ENCODE measurements around the gene GREM1. TPM values are rescaled to one million over a fixed set of nuclear protein-coding genes. Genes with fewer than 3 reads are reported as not detected.

The GREM1 gene
- total RNA-seq, 1 experiment from 2014 or later = 0.75 TPM

DNA sequence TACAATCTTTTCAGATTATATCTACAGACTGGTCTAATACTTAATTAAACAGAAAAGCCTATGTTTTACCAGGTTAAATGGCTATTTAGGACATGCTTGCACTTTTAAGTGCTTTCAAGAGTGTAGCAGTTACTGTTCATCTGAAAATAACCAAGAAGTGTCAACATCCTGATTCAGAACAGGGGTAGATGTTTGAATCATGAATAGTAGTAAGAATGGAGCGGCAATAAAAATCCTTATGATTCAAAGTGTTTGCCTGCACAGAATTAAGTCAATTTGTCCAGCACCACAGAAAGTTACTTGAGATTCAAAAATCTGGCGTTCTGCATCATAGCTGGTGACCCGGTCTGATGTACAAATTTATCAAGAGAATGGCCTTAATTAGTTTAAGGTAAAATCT lies 48.3 kb downstream of the GREM1 start:
- in situ Hi-C loops (cut with HindIII; ENCODE audit: low sequenced_read_pairs) = no loop called here

DNA sequence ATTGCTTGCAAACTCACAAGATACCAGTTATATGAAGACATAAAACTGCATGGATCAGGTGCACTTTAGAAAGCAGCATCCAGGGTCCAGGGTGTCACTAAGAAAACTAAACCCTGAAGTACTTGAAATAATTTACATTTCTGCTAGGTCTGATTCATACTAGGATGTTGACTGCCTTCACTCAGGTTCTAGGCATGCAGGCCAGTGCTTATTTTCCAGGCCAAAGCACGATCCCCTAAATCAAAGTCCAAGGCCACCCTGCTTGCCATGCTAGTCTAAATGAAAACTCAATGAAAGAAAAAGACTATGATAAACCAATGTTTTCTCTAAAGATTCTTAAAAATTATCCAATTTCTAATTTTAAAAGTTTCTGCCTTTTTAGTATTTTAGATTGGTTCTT lies 49.4 kb downstream of the GREM1 start:
- in situ Hi-C loops (cut with HindIII; ENCODE audit: low sequenced_read_pairs) = no loop called here
- DNase-seq (ENCODE audit: low spot score) = no peak

More for the DNA sequence above, 48.3 kb downstream of the GREM1 start:
- DNase-seq (ENCODE audit: low spot score) = no peak

DNA sequence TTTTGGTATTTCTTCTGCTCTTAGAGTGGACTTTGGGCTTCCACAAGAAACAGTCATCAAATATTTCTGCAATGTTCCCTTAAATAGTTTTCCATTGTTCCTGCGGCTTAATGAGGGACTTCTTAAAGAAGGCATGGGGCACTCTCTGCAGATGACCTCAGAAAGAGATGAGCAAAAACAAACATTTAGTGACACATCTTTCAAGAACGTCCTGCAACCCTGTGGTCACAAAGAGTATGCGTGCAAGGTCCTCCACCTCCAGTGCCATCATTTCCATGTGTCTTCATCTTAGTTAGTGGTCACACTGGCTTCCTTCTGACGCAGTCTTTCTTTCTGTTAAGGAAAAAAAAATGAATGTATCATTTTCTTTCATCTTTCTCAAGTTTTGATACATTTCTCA lies 56.2 kb downstream of the GREM1 start:
- in situ Hi-C loops (cut with HindIII; ENCODE audit: low sequenced_read_pairs) = no loop called here
- no peak for DNase-seq (ENCODE audit: low spot score)

DNA sequence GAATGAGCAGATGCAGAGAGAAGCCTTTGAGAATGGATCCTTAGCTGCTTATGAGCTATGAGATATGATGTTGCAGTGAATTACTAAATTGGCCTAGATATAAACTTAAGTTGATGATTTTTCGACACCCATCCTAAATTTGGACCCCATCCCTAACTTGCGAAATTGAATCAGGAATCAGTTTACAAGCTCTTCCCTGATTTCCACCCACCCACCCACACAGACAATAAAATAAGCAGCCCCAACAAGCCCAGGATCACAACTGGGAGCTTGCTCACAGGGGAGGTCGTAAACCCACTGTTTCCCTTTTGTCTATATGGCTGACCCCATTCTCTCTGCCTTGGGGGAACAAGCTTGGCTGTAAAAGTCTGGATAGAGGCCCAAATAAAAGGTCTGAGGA lies 57.3 kb downstream of the GREM1 start:
- no peak for DNase-seq (ENCODE audit: low spot score)
- in situ Hi-C loops (cut with HindIII; ENCODE audit: low sequenced_read_pairs) = no loop called here

DNA sequence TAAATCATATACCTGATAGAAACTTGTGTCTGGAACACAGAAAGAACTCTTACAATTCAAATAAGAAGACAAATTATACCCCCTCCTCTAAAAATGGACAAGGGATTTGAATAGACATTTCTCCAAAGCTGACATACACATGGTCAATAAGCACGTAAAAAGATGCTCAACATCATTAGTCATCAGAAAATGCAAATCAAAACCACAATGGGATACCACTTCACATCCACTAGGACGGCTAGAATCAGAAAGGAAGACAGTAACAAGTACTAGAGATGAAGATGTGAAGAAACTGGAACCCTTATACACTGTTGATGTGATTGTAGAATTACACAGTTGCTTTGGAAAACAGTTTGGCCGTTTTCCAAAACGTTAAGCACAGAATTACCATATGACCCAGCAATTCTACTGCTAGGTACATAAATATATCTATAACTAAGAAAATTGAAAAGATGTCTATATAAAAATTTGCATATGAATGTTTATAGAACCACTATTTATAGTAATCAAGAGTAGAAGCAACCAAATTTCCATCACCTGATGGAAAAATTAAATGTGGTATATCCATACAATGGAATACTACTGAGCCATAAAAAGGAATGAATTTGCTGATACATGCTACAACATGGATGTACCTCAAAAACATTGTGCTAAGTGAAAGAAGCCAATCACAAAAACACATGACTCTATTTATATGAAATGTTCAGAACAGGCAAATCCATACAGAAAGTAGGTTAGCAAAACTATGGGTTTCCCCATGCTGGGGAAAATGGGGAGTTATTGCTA lies 60.8 kb downstream of the GREM1 start:
- in situ Hi-C loops (cut with HindIII; ENCODE audit: low sequenced_read_pairs) = no loop called here
- no peak for DNase-seq (ENCODE audit: low spot score)

DNA sequence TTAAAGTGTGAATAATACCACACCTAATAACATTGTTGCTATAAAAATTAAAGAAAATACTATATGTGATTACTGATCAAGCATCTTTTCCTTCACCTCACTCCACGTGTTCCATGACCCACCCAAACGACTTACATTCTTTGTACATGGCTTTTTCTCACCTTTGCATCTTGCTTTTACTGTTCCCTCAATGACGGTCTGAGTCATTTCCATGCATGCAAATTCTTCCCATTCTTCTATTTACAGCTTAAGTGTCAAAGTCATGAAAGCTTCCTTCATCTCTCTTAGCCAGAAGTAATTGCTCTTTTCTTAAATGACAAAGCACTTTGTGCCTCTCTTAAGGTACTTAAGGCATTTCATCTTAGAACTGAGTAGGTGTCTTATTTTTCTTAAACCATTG lies 64.0 kb downstream of the GREM1 start:
- in situ Hi-C loops (cut with HindIII; ENCODE audit: low sequenced_read_pairs) = no loop called here
- no peak for DNase-seq (ENCODE audit: low spot score)

DNA sequence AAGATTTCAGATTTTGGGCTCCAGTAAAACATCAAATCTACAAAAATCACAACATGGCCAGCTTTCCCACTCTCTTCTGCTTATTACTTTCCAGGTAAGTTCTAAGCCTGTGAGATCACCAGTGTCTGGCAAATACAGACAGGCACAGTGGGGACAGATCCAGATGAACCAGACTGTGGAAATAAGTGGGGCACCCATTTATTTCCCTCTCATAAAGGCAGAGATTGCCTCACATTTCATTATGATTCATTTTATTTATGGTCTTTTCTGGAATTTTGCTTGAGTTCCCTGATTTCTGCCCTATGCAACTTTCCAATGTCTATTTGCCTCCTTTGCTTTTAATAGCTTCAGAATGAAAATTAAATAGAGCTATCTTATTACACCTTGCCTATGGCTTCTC lies 66.8 kb downstream of the GREM1 start:
- no peak for DNase-seq (ENCODE audit: low spot score)
- in situ Hi-C loops (cut with HindIII; ENCODE audit: low sequenced_read_pairs) = no loop called here

DNA sequence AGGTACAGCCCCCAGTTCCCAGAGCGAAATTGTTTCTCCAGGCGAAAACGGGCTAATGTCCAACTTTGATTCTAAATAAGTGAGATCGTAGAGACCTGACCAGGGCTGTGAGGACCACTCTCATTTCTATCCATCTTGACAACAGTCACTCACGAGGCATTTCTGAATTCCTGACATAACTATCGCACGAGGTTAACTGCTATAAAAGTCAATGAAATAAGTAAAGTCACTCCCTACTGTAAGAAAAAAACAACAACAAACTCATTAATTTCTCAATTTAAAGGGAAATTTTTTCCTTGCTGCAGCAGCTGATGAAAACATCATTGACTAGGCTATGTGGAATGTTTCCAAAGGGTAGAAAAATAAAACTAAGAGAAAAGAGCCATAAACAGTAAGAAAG lies 69.1 kb downstream of the GREM1 start:
- DNase-seq (ENCODE audit: low spot score) = no peak
- in situ Hi-C loops (cut with HindIII; ENCODE audit: low sequenced_read_pairs) = no loop called here

DNA sequence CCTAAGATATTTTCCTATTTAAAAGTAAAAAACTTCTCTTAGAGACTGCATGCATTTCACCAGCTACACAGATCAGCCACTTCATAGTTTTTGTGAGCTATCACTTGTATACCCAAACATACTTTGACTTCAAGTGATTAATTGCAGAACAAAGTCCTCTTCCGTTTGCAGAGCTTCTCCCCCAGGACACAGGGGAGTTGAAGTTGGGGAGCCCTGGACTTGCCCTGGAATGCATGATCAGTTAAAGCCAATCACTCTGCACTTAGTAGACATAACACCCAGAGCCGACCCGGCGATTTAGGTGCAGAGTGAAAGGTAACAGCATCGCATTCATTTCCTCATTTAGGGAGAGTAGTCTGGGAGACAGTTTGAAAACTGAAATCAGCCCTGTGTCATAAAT lies 70.1 kb downstream of the GREM1 start:
- DNase-seq (ENCODE audit: low spot score) = no peak
- in situ Hi-C loops (cut with HindIII; ENCODE audit: low sequenced_read_pairs) = no loop called here

DNA sequence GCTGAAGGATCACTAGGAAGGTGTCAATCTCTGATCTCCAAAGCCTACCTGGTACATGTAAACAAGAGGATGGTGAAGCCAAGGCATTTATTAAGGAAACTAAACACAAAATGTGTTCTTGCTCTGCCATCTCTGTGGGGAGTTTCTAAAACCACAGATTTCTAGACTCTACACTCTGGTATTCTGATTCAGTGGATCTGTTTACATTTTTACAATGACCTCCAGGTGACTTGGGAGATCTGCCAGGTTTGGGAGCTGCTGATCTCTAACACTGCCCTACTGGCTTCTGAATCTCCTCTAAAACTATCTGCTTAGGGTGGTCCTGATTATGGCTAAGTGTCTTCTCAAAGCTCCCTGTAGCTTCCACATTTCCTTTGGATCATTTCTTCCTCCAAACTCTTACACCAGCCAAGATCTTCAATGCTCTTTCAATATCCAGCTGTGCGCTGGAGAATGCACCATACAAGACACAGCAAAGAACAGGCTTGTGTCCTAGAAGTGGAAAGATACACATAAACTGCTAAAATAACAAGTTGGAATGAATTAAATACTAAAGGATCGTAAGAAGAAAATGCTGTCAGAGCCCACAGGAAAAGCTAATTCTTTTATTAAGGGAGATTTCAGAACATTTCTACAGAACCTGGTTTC lies 72.7 kb downstream of the GREM1 start:
- DNase-seq (ENCODE audit: low spot score) = no peak
- in situ Hi-C loops (cut with HindIII; ENCODE audit: low sequenced_read_pairs) = no loop called here

DNA sequence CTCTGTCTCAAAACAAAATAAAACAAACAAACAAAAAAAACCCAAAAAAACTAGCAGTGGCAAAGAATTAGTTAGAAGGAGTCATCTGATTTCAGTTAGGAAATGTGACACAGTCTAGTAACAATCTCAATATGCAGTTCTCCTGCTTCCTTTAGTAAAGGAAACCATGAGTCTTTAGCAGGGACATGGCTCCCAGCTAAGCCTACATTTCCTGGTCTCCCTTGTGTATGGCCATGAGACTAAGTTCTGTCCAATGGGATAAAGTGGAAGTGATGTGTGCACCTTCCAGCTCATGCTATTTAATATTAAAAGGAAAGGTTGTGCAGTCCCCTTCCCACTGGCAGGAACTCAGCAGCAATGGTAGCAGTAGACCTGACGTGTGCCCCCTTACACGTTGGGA lies 74.6 kb downstream of the GREM1 start:
- DNase-seq (ENCODE audit: low spot score) = no peak

More for the DNA sequence above, 74.6 kb downstream of the GREM1 start:
- in situ Hi-C loops (cut with HindIII; ENCODE audit: low sequenced_read_pairs) = no loop called here

Other genes with a start within 250 kb of the GREM1 start
- gene GOLGA8N, start 124.5 kb upstream of the GREM1 start, total RNA-seq (2014; rRNA removed; shearing (Covaris generic)) = 0.62 TPM in 1 of 2 replicates, not detected in the other
- gene ARHGAP11A, start 102.5 kb upstream of the GREM1 start, total RNA-seq (2014; rRNA removed; shearing (Covaris generic)) = 29.0 and 44.1 TPM in 2 replicates
- gene SCG5, start 76.3 kb upstream of the GREM1 start, total RNA-seq (2014; rRNA removed; shearing (Covaris generic)) = 0.18 TPM in 1 of 2 replicates, not detected in the other

Data from G401 (cell line).